Calu3 (cell line): Measurements from ENCODE around the gene OFD1. TPM values are rescaled to one million over a fixed set of nuclear protein-coding genes. Genes with fewer than 3 reads are reported as not detected.

Source experiments
- BruUV-seq: library from RNA; stranded (reverse); fragments of 400-500 nt; replicated peaks from 2 replicates; lab custom pipeline; 2021; lab: Mats Ljungman, UMichigan
- CTCF ChIA-PET: fragments of 300-600 bp; sonication (Branson Sonifier 250); formaldehyde crosslinking; loops from one replicate; lab custom pipeline; 2022; ENCODE audit warnings: antibody characterized with exemption; lab: Charles Lee
- DNase-seq: peaks from one replicate; pipeline ENCODE4 v3.0.0; 2022
- H3K27ac Mint-ChIP-seq: one replicate; pipeline ENCODE4 v1.8.0; 2022; ENCODE audit warnings: mixed read lengths; ENCODE audit not compliant: unreplicated experiment
- H3K27me3 Mint-ChIP-seq: one replicate; pipeline ENCODE4 v1.8.0; 2022; ENCODE audit warnings: mixed read lengths; ENCODE audit not compliant: unreplicated experiment
- H3K36me3 Mint-ChIP-seq: one replicate; pipeline ENCODE4 v1.8.0; 2022; ENCODE audit warnings: mild to moderate bottlenecking, moderate library complexity, mixed read lengths; ENCODE audit not compliant: insufficient read depth, unreplicated experiment
- H3K4me1 Mint-ChIP-seq: one replicate; pipeline ENCODE4 v1.8.0; 2022; ENCODE audit warnings: mild to moderate bottlenecking, low read depth, mixed read lengths; ENCODE audit not compliant: unreplicated experiment
- H3K4me3 Mint-ChIP-seq: one replicate; pipeline ENCODE4 v1.8.0; 2022; ENCODE audit warnings: mild to moderate bottlenecking, low read depth, moderate library complexity, mixed read lengths; ENCODE audit not compliant: unreplicated experiment
- H3K9me3 Mint-ChIP-seq: one replicate; pipeline ENCODE4 v1.8.0; 2022; ENCODE audit warnings: low read depth, mixed read lengths; ENCODE audit not compliant: unreplicated experiment
- CTCF ChIP-seq: fragments of 200-600 bp; IDR thresholded peaks from one replicate; pipeline ENCODE4 v1.8.0; 2022; ENCODE audit warnings: antibody characterized with exemption; ENCODE audit not compliant: unreplicated experiment
- intact Hi-C: fragments of 100-400 bp; cut with micrococcal nuclease; formaldehyde crosslinking; loops from one replicate; pipeline ENCODE4 v1.10.0; 2022; ENCODE audit not compliant: unreplicated experiment
- total RNA-seq: library from RNA; stranded (reverse); gene quantifications from 2 replicates; pipeline ENCODE4 v1.2.3, GENCODE V29; 2022

OFD1 gene
- total RNA-seq, 1 experiment from 2014 or later, result 46.4 TPM

GRCh38 chrX:13780868-13781427 is 46.4 kb downstream of the OFD1 start:
- intact Hi-C loops, result no loop called here
- no TSS peak for BruUV-seq
- peaks cover 5% of the 10 kb centered on the region for H3K36me3 Mint-ChIP-seq
- H3K4me3 Mint-ChIP-seq, result no peak overlapping the region
- no peak for TF ChIP-seq CTCF
- H3K4me1 Mint-ChIP-seq, result no peaks in the 10 kb centered on the region
- no peak for DNase-seq
- no peak overlapping the region for H3K27ac Mint-ChIP-seq
- H3K27me3 Mint-ChIP-seq, result no peaks in the 10 kb centered on the region
- no peaks in the 10 kb centered on the region for H3K9me3 Mint-ChIP-seq
- CTCF ChIA-PET, result no interaction called here

GRCh38 chrX:13786048-13786447 is 51.5 kb downstream of the OFD1 start:
- H3K27ac Mint-ChIP-seq, result no peak overlapping the region
- no peaks in the 10 kb centered on the region for H3K9me3 Mint-ChIP-seq
- H3K27me3 Mint-ChIP-seq, result no peaks in the 10 kb centered on the region
- intact Hi-C loops, result no loop called here
- no TSS peak for BruUV-seq
- DNase-seq, result no peak
- CTCF ChIA-PET, result no interaction called here
- peaks cover 5% of the 10 kb centered on the region for H3K36me3 Mint-ChIP-seq
- no peak overlapping the region for H3K4me3 Mint-ChIP-seq
- TF ChIP-seq CTCF, result no peak
- H3K4me1 Mint-ChIP-seq, result no peaks in the 10 kb centered on the region

GRCh38 chrX:13790206-13791131 is 55.9 kb downstream of the OFD1 start:
- no peaks in the 10 kb centered on the region for H3K9me3 Mint-ChIP-seq
- no peak overlapping the region for H3K27ac Mint-ChIP-seq
- intact Hi-C loops, result no loop called here
- H3K36me3 Mint-ChIP-seq, result no peaks in the 10 kb centered on the region
- no peaks in the 10 kb centered on the region for H3K4me1 Mint-ChIP-seq
- no peaks in the 10 kb centered on the region for H3K27me3 Mint-ChIP-seq
- CTCF ChIA-PET, result no interaction called here
- BruUV-seq, result no TSS peak
- H3K4me3 Mint-ChIP-seq, result no peak overlapping the region
- no peak for DNase-seq
- no peak for TF ChIP-seq CTCF

- intact Hi-C loops, result no loop called here
- Mint-ChIP-seq H3K9me3 (no peaks in the 10 kb centered on the region), H3K4me1 (no peaks in the 10 kb centered on the region), H3K27ac (no peak overlapping the region), H3K27me3 (no peaks in the 10 kb centered on the region), H3K36me3 (no peaks in the 10 kb centered on the region), H3K4me3 (no peak overlapping the region)
- CTCF ChIA-PET, result no interaction called here
- BruUV-seq, result no TSS peak
- DNase-seq, result no peak
- TF ChIP-seq CTCF, result no peak
These were observed 56.6 kb downstream of the OFD1 start for GRCh38 chrX:13791145-13791544.
